Cardiac muscle cell (in vitro differentiated cells and primary cell): ENCODE measurements around the gene C18orf32. TPM values are rescaled to one million over a fixed set of nuclear protein-coding genes. Genes with fewer than 3 reads are reported as not detected.
"Not testable (repeated sequence)": the region's sequence is repeated elsewhere in the genome, so short reads cannot be mapped to it uniquely, and the experiment has no call there.

Experiments used
- DNase-seq, 2 donors: peaks; one replicate each; pipeline versions ENCODE4 v3.0.0 to v3.0.0-alpha.2; 2010 to 2017; ENCODE audit warnings: low read depth in 1 of 2, low spot score in 1 of 2
- H3K27ac ChIP-seq: fragments of 200-600 bp; sonication (generic); 2 replicates; pipeline ENCODE4 v1.5.1; 2016
- H3K27me3 ChIP-seq: fragments of 200-600 bp; sonication (generic); 2 replicates; pipeline ENCODE4 v1.6.0; 2016; ENCODE audit warnings: control low read depth
- H3K36me3 ChIP-seq: fragments of 200-600 bp; sonication (generic); 2 replicates; pipeline ENCODE4 v1.5.1; 2016; ENCODE audit warnings: control low read depth
- H3K4me1 ChIP-seq: fragments of 200-600 bp; sonication (generic); 2 replicates; pipeline ENCODE4 v1.8.1; 2017; ENCODE audit warnings: low read depth, mild to moderate bottlenecking, mixed run types
- H3K4me3 ChIP-seq: fragments of 200-600 bp; sonication (generic); 2 replicates; pipeline ENCODE4 v1.5.1; 2016; ENCODE audit warnings: mild to moderate bottlenecking
- H3K9me3 ChIP-seq: fragments of 200-600 bp; sonication (generic); 2 replicates; pipeline ENCODE4 v1.5.1; 2017; ENCODE audit warnings: low read depth, mild to moderate bottlenecking, control low read depth
- CTCF ChIP-seq: IDR thresholded peaks from 2 replicates; pipeline ENCODE4 v1.5.1; 2012; ENCODE audit warnings: low read depth, mild to moderate bottlenecking, low read length
- polyA plus RNA-seq: library from polyadenylated mRNA; unstranded; fragments of >200 nt; fragmentation: Nextera tagmentation; extraction: Ambion mirVana; gene quantifications from 2 replicates; pipeline ENCODE4 v1.2.1, GENCODE V29; 2016
- total RNA-seq: library from RNA; depleted of rRNA; stranded (reverse); fragments of >200 nt; gene quantifications from 2 replicates; pipeline ENCODE4 v1.2.3, GENCODE V29; 2016

C18orf32 gene
- total and polyA plus RNA-seq, 2 experiments from 2014 or later, result 22.5 to 109 TPM

- DNase-seq, result peak; percentile 52 to 70
- Histone ChIP-seq H3K4me3 (no peak overlapping the region), H3K27me3 (no peaks in the 10 kb centered on the region)
These were observed 23.5 kb upstream of the C18orf32 start for GRCh38 chr18:49510393-49511115.

GRCh38 chr18:49506438-49506837 lies 19.4 kb upstream of the C18orf32 start:
- DNase-seq, H3K36me3 ChIP-seq, H3K9me3 ChIP-seq, H3K4me3 ChIP-seq, H3K27ac ChIP-seq, H3K4me1 ChIP-seq, H3K27me3 ChIP-seq: not testable (repeated sequence)

More at GRCh38 chr18:49510393-49511115, 23.5 kb upstream of the C18orf32 start:
- TF ChIP-seq CTCF, result peak; percentile 91
- no peaks in the 10 kb centered on the region for H3K4me1 ChIP-seq
- H3K9me3 ChIP-seq, result no peaks in the 10 kb centered on the region
- H3K27ac ChIP-seq, result no peak overlapping the region
- H3K36me3 ChIP-seq, result no peaks in the 10 kb centered on the region

GRCh38 chr18:49503931-49504330 lies 16.9 kb upstream of the C18orf32 start:
- no peak overlapping the region for H3K4me3 ChIP-seq
- no peak for TF ChIP-seq CTCF
- H3K4me1 ChIP-seq, result peaks cover 3% of the 10 kb centered on the region
- no peak overlapping the region for H3K27ac ChIP-seq
- H3K27me3 ChIP-seq, result no peaks in the 10 kb centered on the region
- no peak for DNase-seq
- no peaks in the 10 kb centered on the region for H3K36me3 ChIP-seq
- no peaks in the 10 kb centered on the region for H3K9me3 ChIP-seq

- Histone ChIP-seq H3K27ac (peak overlapping the region; percentile 71), H3K4me1 (peaks cover 6% of the 10 kb centered on the region), H3K27me3 (no peaks in the 10 kb centered on the region), H3K9me3 (no peaks in the 10 kb centered on the region), H3K36me3 (no peaks in the 10 kb centered on the region), H3K4me3 (no peak overlapping the region)
- DNase-seq, result peak in 1 of 2 donors; percentile 48
- no peak for TF ChIP-seq CTCF
These were observed 13.3 kb upstream of the C18orf32 start for GRCh38 chr18:49500201-49500921.

GRCh38 chr18:49499046-49499637 lies 12.1 kb upstream of the C18orf32 start:
- Histone ChIP-seq H3K4me1 (peaks cover 11% of the 10 kb centered on the region), H3K36me3 (no peaks in the 10 kb centered on the region), H3K27ac (peak overlapping the region; percentile 71), H3K4me3 (no peak overlapping the region), H3K27me3 (no peaks in the 10 kb centered on the region), H3K9me3 (no peaks in the 10 kb centered on the region)
- DNase-seq, result no peak
- no peak for TF ChIP-seq CTCF

GRCh38 chr18:49495480-49495879 lies 8.4 kb upstream of the C18orf32 start:
- peaks cover 19% of the 10 kb centered on the region for H3K4me1 ChIP-seq
- no peaks in the 10 kb centered on the region for H3K27me3 ChIP-seq
- TF ChIP-seq CTCF, result no peak
- no peak for DNase-seq
- no peaks in the 10 kb centered on the region for H3K9me3 ChIP-seq
- H3K36me3 ChIP-seq, result peaks cover 8% of the 10 kb centered on the region
- H3K27ac ChIP-seq, result no peak overlapping the region
- H3K4me3 ChIP-seq, result no peak overlapping the region
